Body of pancreas (tissue), 4 donors: Measurements from ENCODE around the gene FAM83C.

Experiments
- POLR2A ChIP-seq, 3 donors: fragments of 450-650 bp; IDR thresholded peaks; one replicate each; pipeline ENCODE4 v1.6.1; 2016; ENCODE audit warnings: antibody characterized with exemption in 3 of 3, mild to moderate bottlenecking in 2 of 3
- TF ChIP-seq, protein P1 (sequence below), 7 experiments: fragments of 450-650 bp in 4 of 7; fragments of 200-600 bp in 3 of 7; sonication (generic) in 3 of 7; IDR thresholded peaks; one replicate each; pipeline ENCODE4 v1.5.1; 2016 to 2019; ENCODE audit warnings: antibody characterized with exemption in 7 of 7

DNA sequence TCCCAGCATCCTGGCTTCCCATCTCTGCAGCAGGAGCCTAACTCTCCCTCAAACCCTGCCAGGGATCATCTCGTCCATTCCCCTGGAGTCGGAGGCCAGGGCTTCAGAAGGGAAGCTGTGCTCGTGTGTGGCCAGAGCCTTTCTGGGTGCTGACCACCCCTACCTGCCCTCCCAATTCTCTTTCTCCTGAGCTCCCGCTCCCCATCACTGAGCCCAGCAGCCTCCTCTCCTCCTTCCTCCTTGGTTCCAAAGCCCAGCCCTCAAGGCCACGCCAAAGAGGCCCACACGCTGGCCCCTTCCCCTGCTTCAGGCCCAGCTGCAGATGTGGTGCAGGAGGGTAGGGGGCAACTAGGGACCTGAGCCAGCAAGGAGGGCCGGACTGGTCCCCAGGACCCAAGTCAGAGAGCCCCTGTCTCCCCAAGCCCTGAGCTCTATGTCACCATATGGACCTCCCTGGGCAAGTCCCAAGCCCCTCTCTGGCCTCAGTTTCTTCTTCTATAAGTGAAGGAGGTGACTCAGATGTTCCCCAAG, 1.3 kb downstream of the FAM83C start:
- TF ChIP-seq, protein P1, sequence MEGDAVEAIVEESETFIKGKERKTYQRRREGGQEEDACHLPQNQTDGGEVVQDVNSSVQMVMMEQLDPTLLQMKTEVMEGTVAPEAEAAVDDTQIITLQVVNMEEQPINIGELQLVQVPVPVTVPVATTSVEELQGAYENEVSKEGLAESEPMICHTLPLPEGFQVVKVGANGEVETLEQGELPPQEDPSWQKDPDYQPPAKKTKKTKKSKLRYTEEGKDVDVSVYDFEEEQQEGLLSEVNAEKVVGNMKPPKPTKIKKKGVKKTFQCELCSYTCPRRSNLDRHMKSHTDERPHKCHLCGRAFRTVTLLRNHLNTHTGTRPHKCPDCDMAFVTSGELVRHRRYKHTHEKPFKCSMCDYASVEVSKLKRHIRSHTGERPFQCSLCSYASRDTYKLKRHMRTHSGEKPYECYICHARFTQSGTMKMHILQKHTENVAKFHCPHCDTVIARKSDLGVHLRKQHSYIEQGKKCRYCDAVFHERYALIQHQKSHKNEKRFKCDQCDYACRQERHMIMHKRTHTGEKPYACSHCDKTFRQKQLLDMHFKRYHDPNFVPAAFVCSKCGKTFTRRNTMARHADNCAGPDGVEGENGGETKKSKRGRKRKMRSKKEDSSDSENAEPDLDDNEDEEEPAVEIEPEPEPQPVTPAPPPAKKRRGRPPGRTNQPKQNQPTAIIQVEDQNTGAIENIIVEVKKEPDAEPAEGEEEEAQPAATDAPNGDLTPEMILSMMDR (IDR thresholded peaks at IDR 0.05), result no peak
- no peak for TF ChIP-seq POLR2A (IDR thresholded peaks at IDR 0.05)
